HG03280 (cell line): Measurements from ENCODE around the gene GUK1.

Experiments used
- ATAC-seq: cut with Tn5 transposase; IDR thresholded peaks from one replicate; pipeline ENCODE4 v1.9.1; 2021; ENCODE audit warnings: mild to moderate bottlenecking, moderate library complexity; ENCODE audit not compliant: unreplicated experiment

The GUK1 gene

GRCh38 chr1:228139931-228140723 is at the start of gene GUK1:
GUK1 (plus strand) TSS chr1:228140279; CDS start chr1:228140303, 24 bp downstream.
- peak; percentile 90 for ATAC-seq

GRCh38 chr1:228090613-228091081 is 49.4 kb upstream of the GUK1 start:
- ATAC-seq = no peak

- ATAC-seq = no peak
These were observed 49.0 kb upstream of the GUK1 start for GRCh38 chr1:228091084-228091483.

GRCh38 chr1:228092342-228093049 is 47.6 kb upstream of the GUK1 start:
- no peak for ATAC-seq

GRCh38 chr1:228093050-228093906 is 46.8 kb upstream of the GUK1 start:
- no peak for ATAC-seq

GRCh38 chr1:228094432-228095016 is 45.6 kb upstream of the GUK1 start:
- no peak for ATAC-seq

GRCh38 chr1:228095161-228095560 is 44.9 kb upstream of the GUK1 start:
- ATAC-seq = no peak

- ATAC-seq = no peak
These were observed 44.1 kb upstream of the GUK1 start for GRCh38 chr1:228095938-228096337.

GRCh38 chr1:228096416-228097332 is 43.4 kb upstream of the GUK1 start:
- no peak for ATAC-seq

- ATAC-seq = no peak
These were observed 42.6 kb upstream of the GUK1 start for GRCh38 chr1:228097333-228098081.

GRCh38 chr1:228098323-228098931 is 41.7 kb upstream of the GUK1 start:
- ATAC-seq = no peak

GRCh38 chr1:228099331-228099732 is 40.7 kb upstream of the GUK1 start:
- ATAC-seq = no peak

- ATAC-seq = no peak
These were observed 39.1 kb upstream of the GUK1 start for GRCh38 chr1:228100822-228101613.

GRCh38 chr1:228101614-228101993 is 38.5 kb upstream of the GUK1 start:
- peak; percentile 4 for ATAC-seq

- peak; percentile 21 for ATAC-seq
These were observed 37.9 kb upstream of the GUK1 start for GRCh38 chr1:228101994-228102790.

GRCh38 chr1:228102791-228103620 is 37.1 kb upstream of the GUK1 start, which contains the start of gene C1orf35:
C1orf35 (minus strand) TSS chr1:228103325; CDS start chr1:228103227, 98 bp downstream.
- peak; percentile 70 for ATAC-seq
